PC-9 (cell line): ENCODE data around the gene TCF4.

Source experiments
- EZH2 ChIP-seq: fragments of 200-600 bp; sonication (generic); IDR thresholded peaks from 2 replicates; pipeline ENCODE4 v1.8.0; 2017; ENCODE audit warnings: antibody characterized with exemption, low read depth
- TF ChIP-seq, protein P1 (sequence below): fragments of 200-600 bp; sonication (generic); conservative IDR thresholded peaks from 2 replicates; pipeline ENCODE4 v1.6.1; 2017; ENCODE audit warnings: mixed run types, antibody characterized with exemption, mild to moderate bottlenecking, moderate library complexity

DNA sequence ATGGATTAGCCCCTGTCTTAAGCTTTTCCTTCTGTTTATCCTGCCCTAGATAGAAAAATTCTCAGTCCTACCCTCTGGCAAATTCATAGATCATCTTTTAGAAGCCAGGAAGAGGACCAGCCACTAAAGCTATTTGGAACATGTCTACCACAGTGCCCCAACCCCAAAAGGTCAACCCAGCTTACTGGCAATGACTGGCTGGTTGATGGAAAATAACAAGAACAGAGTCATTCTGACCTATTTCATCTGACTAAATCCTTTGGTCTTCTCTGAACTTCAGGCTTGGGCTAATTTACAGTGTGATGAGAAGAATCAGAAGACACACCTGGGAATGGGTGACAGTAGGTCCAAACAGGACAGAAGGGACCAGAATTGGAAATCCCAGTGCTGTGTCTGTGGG lies 401.4 kb downstream of the TCF4 start:
- TF ChIP-seq, protein P1, sequence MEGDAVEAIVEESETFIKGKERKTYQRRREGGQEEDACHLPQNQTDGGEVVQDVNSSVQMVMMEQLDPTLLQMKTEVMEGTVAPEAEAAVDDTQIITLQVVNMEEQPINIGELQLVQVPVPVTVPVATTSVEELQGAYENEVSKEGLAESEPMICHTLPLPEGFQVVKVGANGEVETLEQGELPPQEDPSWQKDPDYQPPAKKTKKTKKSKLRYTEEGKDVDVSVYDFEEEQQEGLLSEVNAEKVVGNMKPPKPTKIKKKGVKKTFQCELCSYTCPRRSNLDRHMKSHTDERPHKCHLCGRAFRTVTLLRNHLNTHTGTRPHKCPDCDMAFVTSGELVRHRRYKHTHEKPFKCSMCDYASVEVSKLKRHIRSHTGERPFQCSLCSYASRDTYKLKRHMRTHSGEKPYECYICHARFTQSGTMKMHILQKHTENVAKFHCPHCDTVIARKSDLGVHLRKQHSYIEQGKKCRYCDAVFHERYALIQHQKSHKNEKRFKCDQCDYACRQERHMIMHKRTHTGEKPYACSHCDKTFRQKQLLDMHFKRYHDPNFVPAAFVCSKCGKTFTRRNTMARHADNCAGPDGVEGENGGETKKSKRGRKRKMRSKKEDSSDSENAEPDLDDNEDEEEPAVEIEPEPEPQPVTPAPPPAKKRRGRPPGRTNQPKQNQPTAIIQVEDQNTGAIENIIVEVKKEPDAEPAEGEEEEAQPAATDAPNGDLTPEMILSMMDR, result no peak
- TF ChIP-seq EZH2, result no peak
